ENCODE data around the gene RAB3GAP2.

RAB3GAP2 gene

GRCh38 chr1:220294846-220295301 lies 22.6 kb upstream of the RAB3GAP2 start:
- in situ Hi-C loops (cut with MboI; ENCODE audit: low sequenced_read_pairs, unreplicated experiment), result loop anchor here (25.0 kb wide), 1 partner anchor 492 kb away; the partner anchor contains the start of gene MTARC1
- TF ChIP-seq CTCF (IDR thresholded peaks at IDR 0.05; ENCODE audit: borderline replicate concordance, control extremely low read depth, extremely low read depth, insufficient read depth, missing control alignments), result no peak
- no peak for DNase-seq (ENCODE audit: low spot score)

GRCh38 chr1:220291580-220291979 lies 19.3 kb upstream of the RAB3GAP2 start:
- DNase-seq (ENCODE audit: low spot score), result no peak
- in situ Hi-C loops (cut with MboI; ENCODE audit: low sequenced_read_pairs, unreplicated experiment), result loop anchor here (25.0 kb wide), 1 partner anchor 496 kb away; the partner anchor contains the start of gene MTARC1
- no peak for TF ChIP-seq CTCF (IDR thresholded peaks at IDR 0.05; ENCODE audit: borderline replicate concordance, control extremely low read depth, extremely low read depth, insufficient read depth, missing control alignments)

- no peak for DNase-seq (ENCODE audit: low spot score)
- TF ChIP-seq CTCF (IDR thresholded peaks at IDR 0.05; ENCODE audit: borderline replicate concordance, control extremely low read depth, extremely low read depth, insufficient read depth, missing control alignments), result no peak
- in situ Hi-C loops (cut with MboI; ENCODE audit: low sequenced_read_pairs, unreplicated experiment), result loop anchor here (25.0 kb wide), 1 partner anchor 497 kb away; the partner anchor contains the start of gene MTARC1
Observed at GRCh38 chr1:220290140-220290761, 18.0 kb upstream of the RAB3GAP2 start.

GRCh38 chr1:220287129-220287528 lies 14.9 kb upstream of the RAB3GAP2 start:
- in situ Hi-C loops (cut with MboI; ENCODE audit: low sequenced_read_pairs, unreplicated experiment), result loop anchor here (25.0 kb wide), 1 partner anchor 500 kb away; the partner anchor contains the start of gene MTARC1
- no peak for TF ChIP-seq CTCF (IDR thresholded peaks at IDR 0.05; ENCODE audit: borderline replicate concordance, control extremely low read depth, extremely low read depth, insufficient read depth, missing control alignments)
- no peak for DNase-seq (ENCODE audit: low spot score)

GRCh38 chr1:220283625-220284024 lies 11.4 kb upstream of the RAB3GAP2 start:
- no peak for TF ChIP-seq CTCF (IDR thresholded peaks at IDR 0.05; ENCODE audit: borderline replicate concordance, control extremely low read depth, extremely low read depth, insufficient read depth, missing control alignments)
- in situ Hi-C loops (cut with MboI; ENCODE audit: low sequenced_read_pairs, unreplicated experiment), result loop anchor here (25.0 kb wide), 1 partner anchor 504 kb away; the partner anchor contains the start of gene MTARC1
- DNase-seq (ENCODE audit: low spot score), result no peak

- TF ChIP-seq CTCF (IDR thresholded peaks at IDR 0.05; ENCODE audit: borderline replicate concordance, control extremely low read depth, extremely low read depth, insufficient read depth, missing control alignments), result peak; percentile 41
- in situ Hi-C loops (cut with MboI; ENCODE audit: low sequenced_read_pairs, unreplicated experiment), result loop anchor here (25.0 kb wide), 1 partner anchor 506 kb away; the partner anchor contains the start of gene MTARC1
- no peak for DNase-seq (ENCODE audit: low spot score)
Observed at GRCh38 chr1:220281159-220281574, 8.9 kb upstream of the RAB3GAP2 start.
